Lung microvascular endothelial cell (primary cell): ENCODE measurements around the gene FAM72A. TPM values are rescaled to one million over a fixed set of nuclear protein-coding genes. Genes with fewer than 3 reads are reported as not detected.
A peak's percentile ranks its signal among the peaks of the same experiment; 100 is the strongest.
"Not testable (repeated sequence)": the region's sequence is repeated elsewhere in the genome, so short reads cannot be mapped to it uniquely, and the experiment has no call there.

Experiments used
- DNase-seq, 2 donors: peaks; one replicate each; pipeline versions ENCODE4 v3.0.0 to v3.0.0-alpha.2; 2010; ENCODE audit warnings: low read depth in 2 of 2
- total RNA-seq: library from RNA; depleted of rRNA; stranded (reverse); fragments of >200 nt; gene quantifications from 2 replicates; pipeline ENCODE4 v1.2.1, GENCODE V29; 2014

FAM72A gene
- total RNA-seq, 1 donor from 2014 or later = 3.0 TPM

GRCh38 chr1:206215600-206216392, 13.2 kb upstream of the FAM72A start:
- not testable (repeated sequence) for DNase-seq

GRCh38 chr1:206210802-206211201, 8.2 kb upstream of the FAM72A start:
- not testable (repeated sequence) for DNase-seq

GRCh38 chr1:206205569-206205968, 2.9 kb upstream of the FAM72A start:
- DNase-seq = not testable (repeated sequence)

- peak; percentile 17 to 84 for DNase-seq
These were observed 2.2 kb upstream of the FAM72A start for GRCh38 chr1:206204871-206205270.

- DNase-seq = not testable (repeated sequence)
These were observed 1.5 kb upstream of the FAM72A start for GRCh38 chr1:206204159-206204511.

GRCh38 chr1:206203364-206204158, 922 bp upstream of the FAM72A start, which contains the start of gene SRGAP2:
TSS of gene SRGAP2 (plus strand) at chr1:206203541. CDS start at chr1:206205971, 2,430 bp downstream.
- peak; percentile 51 to 64 for DNase-seq

GRCh38 chr1:206196748-206197424, 5.8 kb downstream of the FAM72A start:
- not testable (repeated sequence) for DNase-seq

DNA sequence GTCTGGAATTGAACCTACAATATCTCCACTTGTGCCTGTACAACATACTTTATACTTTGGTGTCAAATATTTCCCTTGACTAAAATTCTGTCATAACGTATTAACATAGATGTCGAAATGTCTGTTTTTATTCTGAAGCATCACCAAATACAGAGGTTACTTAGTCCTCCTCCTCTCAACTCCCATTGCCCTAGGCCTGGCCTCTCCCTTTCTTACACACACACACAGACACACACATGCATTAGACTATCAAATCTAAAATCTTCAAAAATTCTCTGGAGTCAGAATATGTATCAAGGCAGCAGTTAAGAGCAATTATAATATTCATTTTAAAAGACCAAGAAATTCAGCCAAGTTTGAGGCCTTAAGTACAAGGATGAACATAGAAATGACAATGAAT, 7.5 kb downstream of the FAM72A start:
- not testable (repeated sequence) for DNase-seq

DNA sequence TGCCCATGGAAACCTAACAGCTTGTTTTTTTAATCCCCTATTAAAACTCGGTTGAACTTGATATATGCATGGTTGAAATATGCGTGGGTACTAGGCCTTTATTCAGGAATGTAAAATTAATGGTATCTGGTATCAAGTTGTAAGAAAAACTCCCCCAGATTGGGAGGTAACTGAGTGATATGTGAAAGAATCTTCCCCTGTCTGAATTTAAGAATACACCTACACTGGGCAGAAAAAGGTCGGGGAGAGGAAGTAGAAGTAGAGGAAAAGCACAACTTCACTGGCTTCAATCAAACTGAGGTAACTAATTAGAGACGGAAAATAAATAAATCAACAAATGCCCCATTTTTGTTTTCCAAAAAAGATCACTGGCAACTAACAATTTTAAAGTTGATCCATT, 15.8 kb downstream of the FAM72A start:
- DNase-seq = not testable (repeated sequence)

DNA sequence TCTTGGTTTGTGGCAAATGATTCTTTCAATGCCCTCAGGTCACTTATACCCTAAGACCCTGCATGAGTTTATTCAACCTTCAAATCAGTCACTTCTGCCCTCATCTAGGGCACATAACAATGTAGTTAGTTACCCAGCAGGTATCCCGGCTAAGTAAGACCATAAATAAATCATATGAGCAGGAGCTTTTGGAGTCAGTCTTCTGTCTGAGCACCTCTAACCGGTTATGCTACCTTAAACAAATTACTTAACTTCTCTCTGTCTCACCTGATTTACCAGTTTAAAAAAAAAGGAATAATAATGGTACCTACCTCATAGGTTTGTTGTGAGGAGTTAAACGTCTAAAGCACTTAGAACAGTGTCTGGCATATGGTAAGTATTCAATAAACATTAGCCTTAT, 16.9 kb downstream of the FAM72A start:
- DNase-seq = not testable (repeated sequence)

DNA sequence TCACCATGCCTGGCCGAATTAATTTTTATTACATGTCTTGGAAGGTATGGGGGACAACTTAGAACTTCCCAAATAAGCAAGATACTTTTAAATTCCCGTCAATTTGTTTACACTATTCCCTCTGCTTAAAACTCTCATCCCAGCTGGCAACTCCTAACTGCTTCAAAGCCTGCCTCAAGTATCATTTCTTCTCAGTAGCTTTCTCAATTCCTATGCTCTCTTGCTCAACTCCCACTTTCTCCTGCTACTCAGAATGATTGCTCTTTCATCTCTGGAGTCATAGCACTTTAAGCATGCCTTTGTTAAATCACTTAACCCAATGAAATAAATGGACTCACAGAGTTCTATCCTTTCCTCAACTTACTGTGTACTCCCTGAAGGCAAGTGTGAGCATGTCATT, 18.9 kb downstream of the FAM72A start:
- not testable (repeated sequence) for DNase-seq

DNA sequence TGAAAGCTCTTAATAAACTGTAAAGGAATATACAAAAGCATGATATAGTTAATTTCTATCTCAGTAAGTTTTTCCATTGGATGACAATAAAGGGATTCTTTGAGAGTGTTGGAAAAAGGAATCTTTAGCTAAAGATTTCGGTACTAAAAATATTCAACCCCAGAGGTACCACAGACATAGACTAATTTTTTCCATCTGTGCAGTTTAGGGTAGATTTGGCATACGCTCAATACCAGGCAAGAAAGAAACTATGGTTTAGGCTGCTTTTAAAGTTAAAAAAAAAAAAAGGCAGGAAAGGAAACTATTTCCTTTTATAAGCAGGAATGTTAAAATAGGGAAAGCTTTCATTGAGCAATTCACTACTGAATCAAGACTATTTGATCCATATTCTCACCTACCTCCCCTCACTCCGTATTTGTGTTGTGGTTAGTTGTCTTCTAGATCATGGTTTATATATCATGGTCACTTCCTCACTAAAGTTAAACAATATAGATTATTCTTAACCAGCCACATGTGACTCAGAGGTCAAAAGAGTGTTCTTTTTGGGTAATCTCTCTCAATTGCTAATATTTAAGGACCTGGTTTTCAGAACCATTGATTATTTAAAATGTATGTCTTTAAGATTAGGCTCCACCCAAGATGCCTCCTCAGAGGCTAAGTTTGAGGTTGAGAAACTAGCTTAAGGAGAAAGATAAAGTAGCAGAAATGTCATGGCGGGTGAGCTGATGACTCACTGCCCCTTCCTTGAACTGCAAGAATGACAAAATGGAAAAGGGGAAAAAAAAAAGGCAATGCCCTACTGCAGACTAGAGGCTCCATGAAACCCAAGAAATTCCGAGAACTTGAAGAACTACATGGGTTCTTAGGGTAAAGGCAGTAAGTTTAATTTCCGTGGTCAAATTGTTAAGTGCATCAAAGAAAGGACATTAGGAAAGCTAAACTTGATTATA, 20.0 kb downstream of the FAM72A start:
- peak; percentile 25 to 30 for DNase-seq

DNA sequence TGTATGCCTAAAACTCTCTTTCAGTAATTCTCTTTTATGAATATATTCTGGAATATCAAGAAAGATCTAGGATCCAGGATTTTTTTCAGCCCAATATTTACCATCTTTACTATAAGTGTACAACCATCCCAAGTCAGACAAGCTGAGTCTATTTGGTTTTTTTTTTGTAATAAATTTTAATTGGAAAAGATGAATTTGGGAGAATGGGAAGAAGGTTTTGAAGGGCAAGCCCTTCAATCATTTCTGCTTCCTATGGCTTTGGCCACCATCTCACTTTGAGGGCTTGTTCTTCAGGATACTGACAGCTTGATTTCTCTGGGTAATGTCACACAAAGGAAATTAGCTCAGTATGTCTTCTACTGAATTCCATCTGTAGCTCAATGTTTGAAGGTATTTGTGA, 23.0 kb downstream of the FAM72A start:
- not testable (repeated sequence) for DNase-seq

- peak in 1 of 2 donors; percentile 28 for DNase-seq
These were observed 24.3 kb downstream of the FAM72A start for GRCh38 chr1:206178061-206178989.

DNA sequence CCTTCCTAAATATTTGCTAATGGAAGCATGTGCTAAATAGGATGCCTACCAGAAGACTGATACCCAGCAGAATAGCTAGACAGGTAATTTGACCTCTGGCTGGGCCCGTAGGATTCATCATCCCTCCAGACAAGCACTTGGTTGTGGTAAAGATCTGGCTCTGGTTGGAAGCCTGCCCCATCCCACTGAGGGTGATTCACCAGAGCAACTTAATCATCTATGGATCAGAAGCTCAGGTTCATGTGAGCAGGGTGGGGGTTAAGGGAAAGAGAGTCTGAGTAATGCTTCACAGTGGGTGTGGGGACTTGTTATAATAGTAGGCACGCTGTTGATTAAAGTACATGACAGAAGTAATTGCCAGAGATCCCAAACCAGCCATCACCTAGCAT, 26.5 kb downstream of the FAM72A start:
- not testable (repeated sequence) for DNase-seq

DNA sequence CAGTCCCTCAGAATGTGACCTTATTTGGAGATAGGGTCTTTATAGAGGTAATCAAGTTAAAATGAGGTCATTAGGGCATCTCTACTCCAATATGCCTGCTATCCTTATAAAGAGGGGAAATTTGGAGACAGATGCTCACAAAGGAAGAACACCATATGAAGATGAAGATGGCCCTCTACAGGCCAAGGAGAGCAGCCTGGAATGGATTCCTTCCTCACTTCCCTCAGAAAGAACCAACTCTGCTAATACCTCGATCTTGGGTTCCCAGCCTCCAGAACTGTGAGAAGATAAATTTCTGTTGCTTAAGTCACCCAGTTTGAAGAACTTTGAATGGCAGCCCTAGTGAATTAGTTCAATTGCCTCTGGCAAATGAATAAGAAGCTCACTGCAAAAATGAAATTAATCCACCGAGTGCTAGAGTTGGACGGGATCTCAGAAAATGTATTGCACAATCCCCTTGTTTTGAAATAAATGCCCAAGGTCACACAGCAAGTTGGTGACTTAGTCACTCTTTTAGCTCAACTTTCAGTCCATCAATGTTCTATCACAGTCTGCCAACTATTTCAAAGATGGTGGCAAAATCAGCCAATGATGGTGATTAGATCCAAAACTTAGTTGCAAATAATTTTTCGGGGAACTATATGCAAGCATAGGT, 27.1 kb downstream of the FAM72A start:
- DNase-seq = not testable (repeated sequence)

GRCh38 chr1:206174182-206174868, 28.3 kb downstream of the FAM72A start:
- peak; percentile 28 to 48 for DNase-seq

DNA sequence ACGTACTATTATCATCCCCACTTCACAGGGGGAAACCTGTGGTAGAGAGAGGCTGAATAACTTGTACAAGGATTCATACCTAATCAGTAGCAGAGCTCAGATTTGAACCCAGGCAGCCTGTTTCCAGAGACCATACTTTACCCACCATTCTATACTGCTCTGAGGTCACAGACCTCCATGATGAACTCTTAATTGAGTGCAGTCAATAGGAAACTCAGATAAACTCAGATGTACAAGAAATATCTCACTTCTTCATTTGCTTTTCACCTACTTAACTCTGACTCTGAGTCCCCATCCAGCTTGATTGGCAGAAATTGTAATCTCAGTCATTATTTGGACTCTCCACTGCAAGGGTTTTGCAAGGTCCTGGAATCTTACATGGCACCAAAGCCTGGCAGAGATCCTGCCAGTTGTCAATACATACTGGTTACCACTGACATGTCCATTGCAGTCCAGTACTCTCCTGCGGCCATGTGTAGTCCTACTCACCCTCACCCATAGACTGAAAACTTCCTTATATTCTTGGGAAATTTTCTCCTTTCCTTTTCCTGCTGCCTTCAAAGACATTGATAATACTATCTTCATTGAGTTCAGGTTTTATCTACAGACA, 29.4 kb downstream of the FAM72A start:
- DNase-seq = not testable (repeated sequence)
